Transverse colon (tissue), 4 donors: ENCODE measurements around the gene PIP5K1B. TPM values are rescaled to one million over a fixed set of nuclear protein-coding genes. Genes with fewer than 3 reads are reported as not detected.

Experiments
- DNase-seq: peaks from one replicate; pipeline ENCODE4 v3.0.0-alpha.2; 2019
- H3K27ac ChIP-seq, 4 donors: fragments of 200-600 bp; sonication (generic); 2 replicates each; pipeline ENCODE4 v1.5.1; 2016 to 2018; ENCODE audit warnings: inconsistent platforms in 4 of 4
- H3K27me3 ChIP-seq: fragments of 200-600 bp; sonication (generic); 2 replicates; pipeline ENCODE4 v1.5.1; 2017; ENCODE audit warnings: inconsistent platforms
- H3K36me3 ChIP-seq, 4 donors: fragments of 200-600 bp; sonication (generic); 2 replicates each; pipeline ENCODE4 v1.5.1; 2017 to 2019; ENCODE audit warnings: inconsistent platforms in 4 of 4
- H3K4me1 ChIP-seq, 4 donors: fragments of 200-600 bp; sonication (generic); 2 replicates each; pipeline ENCODE4 v1.5.1; 2017 to 2020; ENCODE audit warnings: inconsistent platforms in 4 of 4
- H3K4me3 ChIP-seq, 4 donors: fragments of 200-600 bp; sonication (generic); 1 replicate in 1 of 4; 2 replicates in 3 of 4; pipeline versions ENCODE4 v1.5.1 to v1.6.1; 2017 to 2019; ENCODE audit warnings: inconsistent platforms in 4 of 4
- H3K9me3 ChIP-seq, 2 donors: fragments of 200-600 bp; sonication (generic); 2 replicates each; pipeline ENCODE4 v1.5.1; 2017 to 2019; ENCODE audit warnings: inconsistent platforms in 2 of 2
- CTCF ChIP-seq, 5 experiments: fragments of 200-600 bp in 3 of 5; fragments of 450-650 bp in 2 of 5; sonication (generic) in 3 of 5; IDR thresholded peaks; 1 replicate in 2 of 5; 2 replicates in 3 of 5; pipeline ENCODE4 v1.5.1; 2016 to 2017; ENCODE audit warnings: antibody characterized with exemption in 5 of 5, inconsistent platforms in 3 of 5, mild to moderate bottlenecking in 2 of 5, moderate library complexity in 1 of 5
- EP300 ChIP-seq: sonication (generic); formaldehyde crosslinking; IDR thresholded peaks from one replicate; pipeline ENCODE4 v1.6.1; 2017; ENCODE audit warnings: antibody characterized with exemption, low read depth
- POLR2A ChIP-seq: fragments of 450-650 bp; IDR thresholded peaks from one replicate; pipeline ENCODE4 v1.6.1; 2016; ENCODE audit warnings: antibody characterized with exemption, mild to moderate bottlenecking, moderate library complexity
- POLR2AphosphoS5 ChIP-seq, 3 donors: sonication (generic); formaldehyde crosslinking; IDR thresholded peaks; one replicate each; pipeline ENCODE4 v1.6.1; 2016; ENCODE audit warnings: antibody characterized with exemption in 3 of 3
- WGBS, 2 donors: methylation state at CpG; one replicate each; pipeline ENCODE4 v1.1.5; 2018; ENCODE audit warnings: low coverage in 1 of 2; 5-methylcytosine and 5-hydroxymethylcytosine counted together
- in situ Hi-C, 4 donors: fragments of 200-750 bp; cut with MboI; loops; one replicate each; pipeline versions ENCODE4 v1.15.0 to v1.15.1; 2017; ENCODE audit warnings: low sequenced_read_pairs in 3 of 4, low pct_ligation_motif_present in 1 of 4, low pct_unique_long_range_greater_than_20kb in 1 of 4
- intact Hi-C: fragments of 100-400 bp; cut with DNase I; formaldehyde crosslinking; loops from one replicate; pipeline ENCODE4 v1.15.1; 2023; ENCODE audit warnings: low total_unique reads
- total RNA-seq, 4 donors: library from RNA; depleted of rRNA; stranded (reverse); fragments of >200 nt; gene quantifications; one replicate each; pipeline ENCODE4 v1.1.0, GENCODE V29; 2016

The PIP5K1B gene
- total RNA-seq, 4 donors from 2014 or later, result 45.6 to 104 (median 76.0) TPM

- whole genome bisulfite sequencing, 2 donors, result 63 to 83% methylated on average over 1 of the region's 1 CpG
Measured at GRCh38 chr9:68967800-68968199, 262.8 kb downstream of the PIP5K1B start.

GRCh38 chr9:68969538-68969937 lies 264.5 kb downstream of the PIP5K1B start:
- Histone ChIP-seq H3K27me3 (no peaks in the 10 kb centered on the region), H3K27ac (peak overlapping the region; percentile 54 to 79 (median 66)), H3K4me1 (peaks cover 10 to 30% (median 21%) of the 10 kb centered on the region in 4 donors), H3K36me3 (no peaks in the 10 kb centered on the region), H3K9me3 (no peaks in the 10 kb centered on the region), H3K4me3 (no peak overlapping the region)
- 35 to 40% methylated on average over 3 to 4 of the region's 4 CpGs for WGBS, 2 donors
- in situ Hi-C loops, result no loop called here
- peak; percentile 36 for DNase-seq
- intact Hi-C loops, result no loop called here
- TF ChIP-seq POLR2A, result no peak
- TF ChIP-seq CTCF (IDR thresholded peaks at IDR 0.05), result no peak
- TF ChIP-seq EP300, result no peak
- no peak for TF ChIP-seq POLR2AphosphoS5 (IDR thresholded peaks at IDR 0.05)

More at GRCh38 chr9:68967800-68968199, 262.8 kb downstream of the PIP5K1B start:
- intact Hi-C loops, result no loop called here
- no peak overlapping the region for H3K27ac ChIP-seq
- no peaks in the 10 kb centered on the region for H3K36me3 ChIP-seq
- DNase-seq, result no peak
- TF ChIP-seq EP300 (no peak), POLR2A (no peak), POLR2AphosphoS5 (IDR thresholded peaks at IDR 0.05) (no peak), CTCF (IDR thresholded peaks at IDR 0.05) (no peak)
- no peak overlapping the region for H3K4me3 ChIP-seq
- no peaks in the 10 kb centered on the region for H3K27me3 ChIP-seq
- in situ Hi-C loops, result no loop called here
- peaks cover 14 to 40% (median 29%) of the 10 kb centered on the region in 4 donors for H3K4me1 ChIP-seq
- H3K9me3 ChIP-seq, result no peaks in the 10 kb centered on the region

GRCh38 chr9:68970151-68970550 lies 265.1 kb downstream of the PIP5K1B start:
- in situ Hi-C loops, result no loop called here
- no peaks in the 10 kb centered on the region for H3K36me3 ChIP-seq
- H3K4me3 ChIP-seq, result no peak overlapping the region
- peak overlapping the region; percentile 62 to 79 (median 66) for H3K27ac ChIP-seq
- H3K27me3 ChIP-seq, result no peaks in the 10 kb centered on the region
- H3K4me1 ChIP-seq, result peaks cover 9 to 29% (median 19%) of the 10 kb centered on the region in 4 donors
- TF ChIP-seq EP300 (no peak), POLR2AphosphoS5 (IDR thresholded peaks at IDR 0.05) (peak in 1 of 3 donors; percentile 62)
- intact Hi-C loops, result no loop called here
- 42 to 47% methylated on average over 2 of the region's 2 CpGs for WGBS, 2 donors
- peak; percentile 59 for DNase-seq
- H3K9me3 ChIP-seq, result no peaks in the 10 kb centered on the region

- H3K36me3 ChIP-seq, result no peaks in the 10 kb centered on the region
- TF ChIP-seq EP300 (no peak), POLR2A (no peak), CTCF (IDR thresholded peaks at IDR 0.05) (no peak), POLR2AphosphoS5 (IDR thresholded peaks at IDR 0.05) (no peak)
- H3K4me1 ChIP-seq, result peaks cover 17 to 40% (median 26%) of the 10 kb centered on the region in 4 donors
- 96% methylated on average over 3 of the region's 3 CpGs; no CpG with 5 or more reads in 1 of the 2 donors for WGBS, 2 donors
- H3K4me3 ChIP-seq, result no peak overlapping the region
- DNase-seq, result no peak
- H3K27ac ChIP-seq, result peak overlapping the region in 1 of 4 donors; percentile 51
- H3K9me3 ChIP-seq, result no peaks in the 10 kb centered on the region
- intact Hi-C loops, result no loop called here
- no peaks in the 10 kb centered on the region for H3K27me3 ChIP-seq
- in situ Hi-C loops, result no loop called here
Measured at GRCh38 chr9:68973619-68974018, 268.6 kb downstream of the PIP5K1B start.

- Histone ChIP-seq H3K27ac (peak overlapping the region; percentile 51 to 75 (median 71)), H3K9me3 (no peaks in the 10 kb centered on the region), H3K36me3 (no peaks in the 10 kb centered on the region), H3K4me3 (peak overlapping the region in 1 of 4 donors; percentile 16), H3K27me3 (no peaks in the 10 kb centered on the region), H3K4me1 (peaks cover 16 to 46% (median 25%) of the 10 kb centered on the region in 4 donors)
- 59 to 66% methylated on average over 4 to 5 of the region's 5 CpGs for whole genome bisulfite sequencing, 2 donors
- no peak for DNase-seq
- intact Hi-C loops, result no loop called here
- TF ChIP-seq POLR2AphosphoS5 (IDR thresholded peaks at IDR 0.05) (no peak), CTCF (IDR thresholded peaks at IDR 0.05) (no peak), POLR2A (no peak)
- in situ Hi-C loops, result no loop called here
Measured at GRCh38 chr9:68974431-68974830, 269.4 kb downstream of the PIP5K1B start.
